Measurements from ENCODE around the gene TYW1B. TPM values are rescaled to one million over a fixed set of nuclear protein-coding genes. Genes with fewer than 3 reads are reported as not detected.
"Not testable (repeated sequence)": the region's sequence is repeated elsewhere in the genome, so short reads cannot be mapped to it uniquely, and the experiment has no call there.

Gene TYW1B
- total RNA-seq, 2 donors from 2014 or later: 1.2 to 3.5 TPM

- H3K4me3 ChIP-seq; H3K27me3 ChIP-seq; H3K27ac ChIP-seq; DNase-seq (ENCODE audit: low spot score); H3K36me3 ChIP-seq; H3K9me3 ChIP-seq; H3K4me1 ChIP-seq: not testable (repeated sequence)
Measured at GRCh38 chr7:72722694-72723093, 105.3 kb downstream of the TYW1B start.

GRCh38 chr7:72720890-72721289 is 107.1 kb downstream of the TYW1B start:
- not testable (repeated sequence) for H3K4me3 ChIP-seq; H3K4me1 ChIP-seq; H3K9me3 ChIP-seq; H3K27me3 ChIP-seq; H3K36me3 ChIP-seq; DNase-seq (ENCODE audit: low spot score); H3K27ac ChIP-seq

- H3K9me3 ChIP-seq; DNase-seq (ENCODE audit: low spot score); H3K36me3 ChIP-seq; H3K4me1 ChIP-seq; H3K27me3 ChIP-seq; H3K27ac ChIP-seq; H3K4me3 ChIP-seq: not testable (repeated sequence)
Measured at GRCh38 chr7:72717252-72717774, 110.7 kb downstream of the TYW1B start.

GRCh38 chr7:72711927-72712326 is 116.1 kb downstream of the TYW1B start:
- H3K27me3 ChIP-seq; DNase-seq (ENCODE audit: low spot score); H3K4me3 ChIP-seq; H3K9me3 ChIP-seq; H3K4me1 ChIP-seq; H3K27ac ChIP-seq; H3K36me3 ChIP-seq: not testable (repeated sequence)

GRCh38 chr7:72710983-72711382 is 117.0 kb downstream of the TYW1B start:
- Histone ChIP-seq H3K36me3 (no peaks in the 10 kb centered on the region), H3K9me3 (no peaks in the 10 kb centered on the region), H3K4me1 (no peaks in the 10 kb centered on the region), H3K27me3 (no peaks in the 10 kb centered on the region), H3K27ac (no peak overlapping the region), H3K4me3 (no peak overlapping the region)
- DNase-seq (ENCODE audit: low spot score): no peak
- no peak for TF ChIP-seq CTCF (IDR thresholded peaks at IDR 0.05)

- Histone ChIP-seq H3K27me3 (no peaks in the 10 kb centered on the region), H3K36me3 (no peaks in the 10 kb centered on the region), H3K4me3 (no peak overlapping the region), H3K27ac (no peak overlapping the region), H3K9me3 (no peaks in the 10 kb centered on the region), H3K4me1 (no peaks in the 10 kb centered on the region)
- DNase-seq (ENCODE audit: low spot score): no peak
- TF ChIP-seq CTCF (IDR thresholded peaks at IDR 0.05): no peak
Measured at GRCh38 chr7:72709909-72710308, 118.1 kb downstream of the TYW1B start.

GRCh38 chr7:72708371-72709050 is 119.5 kb downstream of the TYW1B start:
- not testable (repeated sequence) for DNase-seq (ENCODE audit: low spot score); H3K27me3 ChIP-seq; H3K9me3 ChIP-seq; H3K36me3 ChIP-seq; H3K27ac ChIP-seq; H3K4me1 ChIP-seq; H3K4me3 ChIP-seq

GRCh38 chr7:72706521-72706920 is 121.5 kb downstream of the TYW1B start:
- Histone ChIP-seq H3K9me3 (no peaks in the 10 kb centered on the region), H3K4me3 (no peak overlapping the region), H3K36me3 (no peaks in the 10 kb centered on the region), H3K4me1 (no peaks in the 10 kb centered on the region), H3K27me3 (no peaks in the 10 kb centered on the region), H3K27ac (no peak overlapping the region)
- no peak for TF ChIP-seq CTCF (IDR thresholded peaks at IDR 0.05)
- no peak for DNase-seq (ENCODE audit: low spot score)

GRCh38 chr7:72705693-72706092 is 122.3 kb downstream of the TYW1B start:
- H3K36me3 ChIP-seq; H3K4me3 ChIP-seq; H3K4me1 ChIP-seq; H3K9me3 ChIP-seq; H3K27ac ChIP-seq; H3K27me3 ChIP-seq; DNase-seq (ENCODE audit: low spot score): not testable (repeated sequence)
